K562 (cell line): Measurements from ENCODE around the gene RAI1. TPM values are rescaled to one million over a fixed set of nuclear protein-coding genes. Genes with fewer than 3 reads are reported as not detected.
A peak's percentile ranks its signal among the peaks of the same experiment; 100 is the strongest.

Experiments used
- ATAC-seq: fragments of 200-7000 bp; cut with Tn5 transposase; 3 replicates; pipeline ENCODE4 v1.9.1; 2020; ENCODE audit warnings: moderate library complexity
- BruUV-seq: library from RNA; stranded (reverse); fragments of 400-500 nt; replicated peaks from 2 replicates; lab custom pipeline; 2021; lab: Mats Ljungman, UMichigan
- CTCF ChIA-PET: fragments of 300-600 bp; formaldehyde crosslinking; extraction: SDS; loops from one replicate; lab custom pipeline; 2021; ENCODE audit warnings: low intra/inter-chr PET ratio; lab: Yijun Ruan, JAX
- POLR2A ChIA-PET: fragments of 300-600, 350-650 bp; sonication (Branson Sonifier 250); formaldehyde crosslinking; extraction: SDS; loops from one replicate; lab custom pipeline; 2021; ENCODE audit warnings: antibody characterized with exemption, inconsistent platforms; lab: Yijun Ruan, JAX
- DNase-seq, 4 experiments: peaks; one replicate each; pipeline versions ENCODE4 v3.0.0 to v3.0.0-alpha.2; 2011 to 2018; ENCODE audit warnings: low spot score in 3 of 4, mixed read lengths in 3 of 4; ENCODE audit errors: extremely low read depth in 1 of 4
- FAIRE-seq: peaks from 2 replicates; lab custom pipeline; 2011; peaks lifted over from hg19 to GRCh38; lab: Jason Lieb, UNC
- H2AFZ ChIP-seq: 2 replicates; pipeline ENCODE4 v1.6.0; 2011; ENCODE audit warnings: low read depth, low read length, control low read depth, inconsistent platforms
- H3K27ac ChIP-seq: fragments of 200-600 bp; 3 replicates; pipeline ENCODE4 v1.8.0; 2011; ENCODE audit warnings: low read depth, mild to moderate bottlenecking, control low read depth, inconsistent platforms, low read length, moderate library complexity, mixed read lengths; ENCODE audit errors: extremely low read depth
- H3K27me3 ChIP-seq, 2 experiments: fragments of 300-600 bp in 1 of 2; 2 replicates in 1 of 2; 3 replicates in 1 of 2; pipeline versions ENCODE4 v1.6.0 to v1.8.0; 2011; ENCODE audit warnings: inconsistent platforms in 2 of 2, low read length in 2 of 2, mild to moderate bottlenecking in 1 of 2, mixed read lengths in 1 of 2, moderate library complexity in 1 of 2; ENCODE audit not compliant: control insufficient read depth in 2 of 2, insufficient read depth in 2 of 2
- H3K36me3 ChIP-seq: fragments of 300-600 bp; 3 replicates; pipeline ENCODE4 v1.8.0; 2011; ENCODE audit warnings: mild to moderate bottlenecking, low read length, inconsistent platforms; ENCODE audit not compliant: control insufficient read depth, insufficient read depth
- H3K4me1 ChIP-seq, 2 experiments: fragments of 200-600 bp in 1 of 2; replicated peaks in 1 of 2; 2 replicates in 1 of 2; 3 replicates in 1 of 2; pipeline versions ENCODE4 v1.5.1 to v1.8.0; 2011; ENCODE audit warnings: inconsistent platforms in 2 of 2, low read length in 2 of 2, mild to moderate bottlenecking in 1 of 2, mixed read lengths in 1 of 2, moderate library complexity in 1 of 2; ENCODE audit not compliant: control insufficient read depth in 2 of 2, insufficient read depth in 2 of 2
- H3K4me2 ChIP-seq: 2 replicates; pipeline ENCODE4 v1.6.1; 2011; ENCODE audit warnings: low read length, control low read depth, inconsistent platforms, mixed read lengths; ENCODE audit not compliant: insufficient read depth
- H3K4me3 ChIP-seq: fragments of 200-600 bp; sonication (generic), shearing (Covaris generic); 2 replicates; pipeline ENCODE4 v1.5.1; 2016; ENCODE audit warnings: control low read depth, inconsistent platforms
- H3K79me2 ChIP-seq: fragments of 200-600 bp; 3 replicates; pipeline ENCODE4 v1.8.0; 2011; ENCODE audit warnings: low read length, inconsistent platforms; ENCODE audit not compliant: control insufficient read depth, insufficient read depth
- H3K9ac ChIP-seq, 2 experiments: 2 replicates each; pipeline versions ENCODE4 v1.6.0 to v1.6.1; 2011; ENCODE audit warnings: low read depth in 2 of 2, low read length in 2 of 2, control low read depth in 1 of 2, inconsistent platforms in 1 of 2, mild to moderate bottlenecking in 1 of 2, mixed read lengths in 1 of 2; ENCODE audit not compliant: insufficient read depth in 1 of 2
- H3K9me1 ChIP-seq: one replicate; pipeline ENCODE4 v1.6.0; 2011; ENCODE audit warnings: inconsistent platforms, mild to moderate bottlenecking, low read length, moderate library complexity; ENCODE audit not compliant: control insufficient read depth, insufficient read depth
- H3K9me3 ChIP-seq: replicated peaks from 2 replicates; pipeline ENCODE4 v1.5.1; 2011; ENCODE audit warnings: low read depth, low read length, inconsistent platforms; ENCODE audit not compliant: control insufficient read depth, insufficient read depth
- H4K20me1 ChIP-seq: replicated peaks from 2 replicates; pipeline ENCODE4 v1.6.1; 2011; ENCODE audit warnings: low read length, inconsistent platforms, mixed read lengths; ENCODE audit not compliant: control insufficient read depth, insufficient read depth
- CBFA2T3 ChIP-seq: fragments of 450-650 bp; IDR thresholded peaks from 2 replicates; pipeline ENCODE4 v1.6.1; 2017
- MCM5 ChIP-seq: fragments of 450-650 bp; IDR thresholded peaks from 2 replicates; pipeline ENCODE4 v1.6.1; 2016; ENCODE audit warnings: low read depth
- MTA3 ChIP-seq: fragments of 450-650 bp; formaldehyde crosslinking; IDR thresholded peaks from 2 replicates; pipeline ENCODE4 v1.6.1; 2017; ENCODE audit warnings: mild to moderate bottlenecking, borderline replicate concordance
- POLR2G ChIP-seq: fragments of 200-400 bp; formaldehyde crosslinking; IDR thresholded peaks from 2 replicates; pipeline ENCODE4 v1.6.1; 2017; ENCODE audit warnings: low read depth, mild to moderate bottlenecking, antibody characterized with exemption, low read length, moderate library complexity
- POLR2H ChIP-seq: IDR thresholded peaks from 2 replicates; pipeline ENCODE4 v1.6.1; 2016; ENCODE audit warnings: missing genetic modification characterization, low read depth, mild to moderate bottlenecking, control low read depth, missing compliant biosample characterization, moderate library complexity
- RBM39 ChIP-seq: fragments of 200-400 bp; formaldehyde crosslinking; optimal IDR thresholded peaks from 2 replicates; pipeline ENCODE3; 2018; ENCODE audit warnings: low read depth, low read length
- TRIM25 ChIP-seq: fragments of 450-650 bp; IDR thresholded peaks from 2 replicates; pipeline ENCODE4 v1.7.0; 2016; ENCODE audit warnings: borderline replicate concordance
- ZC3H4 ChIP-seq: sonication (generic); formaldehyde crosslinking; IDR thresholded peaks from 2 replicates; pipeline ENCODE4 v1.9.0; 2021; ENCODE audit warnings: missing genetic modification reagents, borderline replicate concordance
- WGBS: fragments of 100-300 bp; shearing (Covaris generic); methylation state at CpG from one replicate; pipeline ENCODE4 v1.1.6; 2016; ENCODE audit warnings: low coverage, mixed read lengths; ENCODE audit not compliant: insufficient coverage; ENCODE audit errors: missing lambda C conversion rate; 5-methylcytosine and 5-hydroxymethylcytosine counted together
- in situ Hi-C: fragments of 300-500 bp; cut with MboI; formaldehyde crosslinking; loops from 4 replicates; pipeline ENCODE4 v1.15.0; 2018; ENCODE audit warnings: inconsistent platforms, mixed read lengths
- intact Hi-C: fragments of 100-400 bp; cut with micrococcal nuclease; formaldehyde crosslinking; loops from 2 replicates; pipeline ENCODE4 v1.14.2; 2022
- polyA plus RNA-seq, 8 experiments: library from polyadenylated mRNA; depleted of rRNA in 4 of 8; stranded (reverse) in 5 of 8; unstranded in 3 of 8; fragments of >200 nt; fragmentation: Nextera tagmentation in 2 of 8; fragmentation: Illumina TruSeq in 1 of 8; extraction: Ambion mirVana in 2 of 8; extraction: Trizol in 1 of 8; gene quantifications; 2 replicates each; pipeline versions ENCODE4 v1.2.1 to v1.2.3, GENCODE V29; 2011 to 2014; ENCODE audit warnings: inconsistent platforms in 1 of 8, missing spikeins in 1 of 8
- total RNA-seq, 7 experiments: library from RNA; depleted of rRNA in 6 of 7; stranded (reverse); fragments of >200 nt in 6 of 7; fragmentation: Illumina TruSeq in 2 of 7; extraction: Trizol in 2 of 7; gene quantifications; 2 replicates each; pipeline versions ENCODE4 v1.2.1 to v1.2.3, GENCODE V29; 2011 to 2021; ENCODE audit warnings: low replicate concordance in 1 of 7

The RAI1 gene
- total and polyA plus RNA-seq, 9 of the 15 experiments (the other 6 are each of a cell fraction or from before 2014, with no cell fraction given): 0.68 to 19.9 (median 5.5) TPM

- TF ChIP-seq TRIM25 (no peak), RBM39 (no peak), POLR2H (no peak)
- TF ChIP-seq, all 486 proteins: peak for 4
These were observed 135.7 kb downstream of the RAI1 start (continued) for GRCh38 chr17:17816831-17817551.

- Histone ChIP-seq H3K27me3 (no peaks in the 10 kb centered on the region), H3K9me1 (peaks cover 4% of the 10 kb centered on the region), H3K4me1 (peaks cover 45 to 97% of the 10 kb centered on the region in 2 experiments), H3K4me3 (no peak overlapping the region), H4K20me1 (peaks cover 45% of the 10 kb centered on the region), H2AFZ (no peak overlapping the region), H3K4me2 (no peak overlapping the region), H3K79me2 (peaks cover 54% of the 10 kb centered on the region), H3K36me3 (peaks cover 97% of the 10 kb centered on the region; the same call in 2 of the 3 replicates), H3K27ac (no peak overlapping the region), H3K9ac (peak overlapping the region in 1 of 2 experiments; percentile 31; a peak in 2 of 4 replicates), H3K9me3 (no peaks in the 10 kb centered on the region)
- no peak for DNase-seq
- no TSS peak for BruUV-seq
- CTCF ChIA-PET: no interaction called here
- intact Hi-C loops (no loop called here), in situ Hi-C loops (loop anchor here (5.0 kb wide), 1 partner anchor 40 kb away; no protein-coding TSS in a partner anchor)
- TF ChIP-seq MCM5: no peak
- 0 out of 2 replicates have a peak, but pooled peaks have one; percentile 24 for TF ChIP-seq ZC3H4 (CRISPR knock-in tag)
- TF ChIP-seq POLR2G: peak; percentile 3; the same call in 1 of the 2 replicates
- no peak for TF ChIP-seq CBFA2T3
- TF ChIP-seq MTA3: no peak
- POLR2A ChIA-PET: interaction anchor here (0.6 to 1.4 kb wide), 9 partner anchors 8 to 22 kb away, joined by 3 to 6 read pairs (median 4); no protein-coding TSS in a partner anchor
- FAIRE-seq: no peak
- WGBS: 85% methylated on average over 7 of the region's 10 CpGs
- no peak for ATAC-seq
These were observed 136.3 kb downstream of the RAI1 start for GRCh38 chr17:17817552-17817947.
